OCI-LY3 (cell line): ENCODE data around the gene COL4A1.

ENCODE experiments used
- CTCF ChIP-seq: fragments of 200-600, 300-600 bp; sonication (generic); IDR thresholded peaks from 2 replicates; pipeline ENCODE4 v1.5.1; 2014; ENCODE audit warnings: antibody characterized with exemption, low read length, low read depth
- EZH2phosphoT487 ChIP-seq: fragments of 200-600 bp; shearing (Covaris generic); IDR thresholded peaks from 2 replicates; pipeline ENCODE4 v1.6.1; 2018; ENCODE audit warnings: antibody characterized with exemption, mixed run types, low read depth

DNA sequence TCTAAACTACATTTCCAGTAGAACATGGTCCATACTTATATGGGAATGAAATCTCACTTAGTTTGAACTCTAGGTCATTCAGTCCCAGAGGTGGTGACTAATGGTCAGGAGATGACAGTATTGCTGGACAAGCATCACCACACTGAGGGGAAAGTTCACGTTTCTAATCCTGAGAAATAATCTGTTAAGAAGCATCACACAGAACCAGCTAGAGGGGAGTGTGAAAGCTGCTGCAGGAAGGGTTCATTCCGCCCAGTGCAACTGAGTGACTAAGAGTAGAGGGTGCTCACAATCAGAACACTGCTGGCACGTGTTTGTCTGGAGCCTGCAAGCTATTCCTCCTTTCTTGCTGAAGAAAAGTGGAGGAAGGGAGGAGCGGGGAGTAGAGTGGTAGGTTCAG lies 2.7 kb downstream of the COL4A1 start:
- no peak for TF ChIP-seq CTCF
- TF ChIP-seq EZH2phosphoT487 = no peak
